ENCODE data around the gene C9orf50. TPM values are rescaled to one million over a fixed set of nuclear protein-coding genes. Genes with fewer than 3 reads are reported as not detected.

The C9orf50 gene
- polyA plus RNA-seq, 2 of the 4 experiments (the other 2 are of a cell fraction), result 0.05 to 0.10 TPM

- TF ChIP-seq ZFP36 (IDR thresholded peaks at IDR 0.05; ENCODE audit: borderline replicate concordance, partially characterized antibody) (peak; percentile 82), USF2 (IDR thresholded peaks at IDR 0.05) (no peak)
- H3K27ac ChIP-seq, result peak overlapping the region in 1 of 2 experiments; percentile 99; a peak in 2 of 6 replicates
- peaks cover 24% of the 10 kb centered on the region for H3K4me1 ChIP-seq
- no peak for ATAC-seq
- no peak for FAIRE-seq
- no peak overlapping the region for H3K4me2 ChIP-seq
- POLR2A ChIA-PET, result no interaction called here
- no peak for DNase-seq (ENCODE audit: low read depth in 1 of 2, low spot score in 1 of 2)
- 72% methylated on average over 3 of the region's 3 CpGs for WGBS (ENCODE audit: missing lambda C conversion rate)
- CTCF ChIA-PET, result interaction anchor here (1.1 to 3.6 kb wide), 4 partner anchors 18 to 440 kb away, joined by 3 to 10 read pairs (median 3); no protein-coding TSS in a partner anchor
- no peak overlapping the region for H3K4me3 ChIP-seq
- peaks cover under 1% of the 10 kb centered on the region; the same call in 1 of the 3 replicates for H3K9me3 ChIP-seq
Measured at GRCh38 chr9:129579294-129579693, 41.6 kb downstream of the C9orf50 start.

GRCh38 chr9:129576546-129577543 is 44.1 kb downstream of the C9orf50 start:
- Histone ChIP-seq H3K4me3 (no peak overlapping the region), H3K9me3 (peaks cover 18% of the 10 kb centered on the region; the same call in 2 of the 3 replicates), H3K4me1 (peaks cover 24% of the 10 kb centered on the region), H3K27ac (peak overlapping the region; percentile 79 to 99), H3K4me2 (peak overlapping the region; percentile 16; the same call in 1 of the 3 replicates)
- TF ChIP-seq MAZ (IDR thresholded peaks at IDR 0.05; ENCODE audit: borderline replicate concordance, low read depth, low read length), result no peak
- TF ChIP-seq REST (IDR thresholded peaks at IDR 0.05), result no peak
- TF ChIP-seq RFX5 (IDR thresholded peaks at IDR 0.05), result no peak
- TF ChIP-seq NPAS2 (CRISPR knock-in tag; IDR thresholded peaks at IDR 0.05; ENCODE audit: borderline replicate concordance), result no peak
- TF ChIP-seq CHD4 (IDR thresholded peaks at IDR 0.05; ENCODE audit: borderline replicate concordance), result no peak
- no peak for TF ChIP-seq SREBF2 (IDR thresholded peaks at IDR 0.05)
- no peak for TF ChIP-seq ZSCAN20 (CRISPR knock-in tag; IDR thresholded peaks at IDR 0.05)
- WGBS (ENCODE audit: missing lambda C conversion rate), result 87% methylated on average over 27 of the region's 34 CpGs
- CTCF ChIA-PET, result interaction anchor here (1.5 kb wide), 1 partner anchor 30 kb away, joined by 4 read pairs; no protein-coding TSS in a partner anchor
- no peak for FAIRE-seq
- POLR2A ChIA-PET, result no interaction called here
- no peak for ATAC-seq
- no peak for DNase-seq (ENCODE audit: low read depth in 1 of 2, low spot score in 1 of 2)

- DNase-seq (ENCODE audit: low read depth in 1 of 2, low spot score in 1 of 2), result peak in 1 of 2 experiments; percentile 31
- Histone ChIP-seq H3K4me1 (peaks cover 34% of the 10 kb centered on the region), H3K4me2 (peak overlapping the region; percentile 64), H3K4me3 (no peak overlapping the region), H3K27ac (peak overlapping the region; percentile 79 to 99), H3K9me3 (peaks cover 18% of the 10 kb centered on the region; the same call in 2 of the 3 replicates)
- 69% methylated on average over 9 of the region's 9 CpGs for WGBS (ENCODE audit: missing lambda C conversion rate)
- ChIA-PET CTCF (interaction anchor here (1.1 to 3.5 kb wide), 6 partner anchors 8 to 436 kb away, joined by 3 to 18 read pairs (median 6); no protein-coding TSS in a partner anchor), POLR2A (interaction anchor here (1.3 to 1.6 kb wide), 2 partner anchors 79 to 398 kb away, joined by 3 to 6 read pairs; partner anchors contain the start of gene IER5L)
- peak in 1 of 2 experiments; percentile 28; a peak in 3 of 6 replicates for ATAC-seq
- FAIRE-seq, result no peak
- no peak for TF ChIP-seq TFCP2L1 (CRISPR knock-in tag; IDR thresholded peaks at IDR 0.05)
- no peak for TF ChIP-seq FOSL2 (IDR thresholded peaks at IDR 0.05)
- TF ChIP-seq FOSL2 (CRISPR knock-in tag; IDR thresholded peaks at IDR 0.05), result no peak
- TF ChIP-seq CHD4 (IDR thresholded peaks at IDR 0.05; ENCODE audit: borderline replicate concordance), result no peak
- TF ChIP-seq RFX5 (IDR thresholded peaks at IDR 0.05), result no peak
- no peak for TF ChIP-seq HES2 (IDR thresholded peaks at IDR 0.05)
- TF ChIP-seq CBX2 (IDR thresholded peaks at IDR 0.05; ENCODE audit: borderline replicate concordance, low read depth), result no peak
- TF ChIP-seq EHF (CRISPR knock-in tag; IDR thresholded peaks at IDR 0.05), result no peak
- no peak for TF ChIP-seq MAFK (IDR thresholded peaks at IDR 0.05; ENCODE audit: partially characterized antibody)
- TF ChIP-seq SMC3 (IDR thresholded peaks at IDR 0.05), result no peak
- TF ChIP-seq BHLHE40 (IDR thresholded peaks at IDR 0.05; ENCODE audit: low read depth, low read length), result no peak
- TF ChIP-seq BCL3 (IDR thresholded peaks at IDR 0.05), result no peak
- no peak for TF ChIP-seq CTCF (IDR thresholded peaks at IDR 0.05)
- TF ChIP-seq MAX (IDR thresholded peaks at IDR 0.05), result no peak
- TF ChIP-seq NFE2L2 (conservative IDR thresholded peaks at IDR 0.05; ENCODE audit: low read length), result no peak
- no peak for TF ChIP-seq KDM5A (IDR thresholded peaks at IDR 0.05)
- TF ChIP-seq ZC3H11A (IDR thresholded peaks at IDR 0.05), result no peak
Measured at GRCh38 chr9:129575818-129576217, 45.1 kb downstream of the C9orf50 start.

Data from A549 (cell line).